ENCODE results near the gene NXPH1. TPM values are rescaled to one million over a fixed set of nuclear protein-coding genes. Genes with fewer than 3 reads are reported as not detected.

NXPH1 gene
- total RNA-seq, 3 donors from 2014 or later (not counting 1 experiment from before 2014, with no cell fraction given): not detected

- no peaks in the 10 kb centered on the region for H3K27me3 ChIP-seq (ENCODE audit: control insufficient read depth, insufficient read depth, low read length)
- WGBS (ENCODE audit: insufficient coverage): 76% methylated on average over 2 of the region's 2 CpGs
- Mint-ChIP-seq H3K4me3 (no peak overlapping the region), H3K36me3 (no peaks in the 10 kb centered on the region), H3K27ac (no peak overlapping the region), H3K9me3 (peaks cover 2% of the 10 kb centered on the region in 2 donors), H3K4me1 (no peaks in the 10 kb centered on the region), H3K27me3 (ENCODE audit: low read depth in 2 of 2) (no peaks in the 10 kb centered on the region)
- no peaks in the 10 kb centered on the region for H3K36me3 ChIP-seq (ENCODE audit: control insufficient read depth, insufficient read depth, low read length)
- no peak overlapping the region for H3K27ac ChIP-seq (ENCODE audit: low read length)
- ATAC-seq: no peak
- H3K9me3 ChIP-seq (ENCODE audit: control insufficient read depth, insufficient read depth, low read length): no peaks in the 10 kb centered on the region
- TF ChIP-seq CTCF (IDR thresholded peaks at IDR 0.05): no peak
- H3K4me3 ChIP-seq (ENCODE audit: low read length): no peak overlapping the region
- intact Hi-C loops (cut with micrococcal nuclease): no loop called here
- DNase-seq: no peak
- no peaks in the 10 kb centered on the region for H3K4me1 ChIP-seq (ENCODE audit: control insufficient read depth, insufficient read depth, low read length)
These were observed 167.7 kb downstream of the NXPH1 start for GRCh38 chr7:8601121-8601520.

- intact Hi-C loops (cut with micrococcal nuclease): no loop called here
- no peak overlapping the region for H3K27ac Mint-ChIP-seq
- no peaks in the 10 kb centered on the region for H3K9me3 ChIP-seq (ENCODE audit: control insufficient read depth, insufficient read depth, low read length)
These were observed 171.8 kb downstream of the NXPH1 start for GRCh38 chr7:8605221-8605620.

GRCh38 chr7:8612584-8612983, 179.2 kb downstream of the NXPH1 start:
- H3K4me3 ChIP-seq (ENCODE audit: low read length): no peak overlapping the region
- DNase-seq (no peak), ATAC-seq (no peak)
- Mint-ChIP-seq H3K9me3 (peaks cover 3 to 7% of the 10 kb centered on the region in 2 donors), H3K4me3 (no peak overlapping the region), H3K36me3 (no peaks in the 10 kb centered on the region), H3K4me1 (no peaks in the 10 kb centered on the region), H3K27me3 (ENCODE audit: low read depth in 2 of 2) (no peaks in the 10 kb centered on the region), H3K27ac (no peak overlapping the region)
- no peak overlapping the region for H3K27ac ChIP-seq (ENCODE audit: low read length)
- no peaks in the 10 kb centered on the region for H3K27me3 ChIP-seq (ENCODE audit: control insufficient read depth, insufficient read depth, low read length)
- TF ChIP-seq CTCF (IDR thresholded peaks at IDR 0.05): no peak
- 60% methylated on average over 1 of the region's 1 CpG for WGBS (ENCODE audit: insufficient coverage)
- H3K36me3 ChIP-seq (ENCODE audit: control insufficient read depth, insufficient read depth, low read length): no peaks in the 10 kb centered on the region
- intact Hi-C loops (cut with micrococcal nuclease): no loop called here
- no peaks in the 10 kb centered on the region for H3K9me3 ChIP-seq (ENCODE audit: control insufficient read depth, insufficient read depth, low read length)
- no peaks in the 10 kb centered on the region for H3K4me1 ChIP-seq (ENCODE audit: control insufficient read depth, insufficient read depth, low read length)

More at GRCh38 chr7:8605221-8605620, 171.8 kb downstream of the NXPH1 start:
- peaks cover 0 to 7% of the 10 kb centered on the region in 2 donors for H3K9me3 Mint-ChIP-seq
- H3K27me3 Mint-ChIP-seq (ENCODE audit: low read depth in 2 of 2): no peaks in the 10 kb centered on the region
- H3K4me1 Mint-ChIP-seq: no peaks in the 10 kb centered on the region
- DNase-seq (no peak), ATAC-seq (no peak)
- H3K4me3 ChIP-seq (ENCODE audit: low read length): no peak overlapping the region
- 86% methylated on average over 1 of the region's 1 CpG for WGBS (ENCODE audit: insufficient coverage)
- H3K27ac ChIP-seq (ENCODE audit: low read length): no peak overlapping the region
- H3K4me3 Mint-ChIP-seq: no peak overlapping the region
- no peaks in the 10 kb centered on the region for H3K4me1 ChIP-seq (ENCODE audit: control insufficient read depth, insufficient read depth, low read length)
- H3K36me3 ChIP-seq (ENCODE audit: control insufficient read depth, insufficient read depth, low read length): no peaks in the 10 kb centered on the region
- H3K27me3 ChIP-seq (ENCODE audit: control insufficient read depth, insufficient read depth, low read length): no peaks in the 10 kb centered on the region
- TF ChIP-seq CTCF (IDR thresholded peaks at IDR 0.05): no peak
- no peaks in the 10 kb centered on the region for H3K36me3 Mint-ChIP-seq

- intact Hi-C loops (cut with micrococcal nuclease): no loop called here
- Histone ChIP-seq H3K27me3 (ENCODE audit: control insufficient read depth, insufficient read depth, low read length) (no peaks in the 10 kb centered on the region), H3K36me3 (ENCODE audit: control insufficient read depth, insufficient read depth, low read length) (no peaks in the 10 kb centered on the region), H3K4me1 (ENCODE audit: control insufficient read depth, insufficient read depth, low read length) (no peaks in the 10 kb centered on the region), H3K27ac (ENCODE audit: low read length) (no peak overlapping the region), H3K4me3 (ENCODE audit: low read length) (no peak overlapping the region), H3K9me3 (ENCODE audit: control insufficient read depth, insufficient read depth, low read length) (no peaks in the 10 kb centered on the region)
- no peak for TF ChIP-seq CTCF (IDR thresholded peaks at IDR 0.05)
- ATAC-seq (no peak), DNase-seq (no peak)
- Mint-ChIP-seq H3K27ac (no peak overlapping the region), H3K4me3 (no peak overlapping the region), H3K27me3 (ENCODE audit: low read depth in 2 of 2) (no peaks in the 10 kb centered on the region), H3K4me1 (no peaks in the 10 kb centered on the region), H3K36me3 (no peaks in the 10 kb centered on the region), H3K9me3 (peaks cover 3 to 5% of the 10 kb centered on the region in 2 donors)
- 91% methylated on average over 1 of the region's 2 CpGs for WGBS (ENCODE audit: insufficient coverage)
These were observed 179.8 kb downstream of the NXPH1 start for GRCh38 chr7:8613191-8613590.

All from natural killer cell (primary cell).